SU-DHL-6 (cell line): ENCODE measurements around the gene RHOB.

Experiments used
- CTCF ChIP-seq: fragments of 200-600 bp; sonication (generic); IDR thresholded peaks from one replicate; pipeline ENCODE4 v1.5.1; 2017; ENCODE audit warnings: antibody characterized with exemption, mild to moderate bottlenecking, low read length, moderate library complexity; ENCODE audit not compliant: insufficient read depth, poor library complexity, severe bottlenecking
- EZH2phosphoT487 ChIP-seq: fragments of 200-600 bp; sonication (generic), shearing (Covaris generic); conservative IDR thresholded peaks from 2 replicates; pipeline ENCODE4 v1.6.1; 2018; ENCODE audit warnings: mild to moderate bottlenecking, antibody characterized with exemption, low read length, moderate library complexity, mixed read lengths

- TF ChIP-seq CTCF = no peak
- no peak for TF ChIP-seq EZH2phosphoT487
Measured at GRCh38 chr2:20494241-20494640, 47.4 kb downstream of the RHOB start.
